PC-9 (cell line): ENCODE measurements around the gene NDRG2. TPM values are rescaled to one million over a fixed set of nuclear protein-coding genes. Genes with fewer than 3 reads are reported as not detected.

Experiments
- BruUV-seq: library from RNA; stranded (reverse); fragments of 400-500 nt; replicated peaks from 2 replicates; lab custom pipeline; 2021; lab: Mats Ljungman, UMichigan
- CTCF ChIA-PET: fragments of 300-600 bp; sonication (Branson Sonifier 250); formaldehyde crosslinking; loops from one replicate; lab custom pipeline; 2022; ENCODE audit warnings: antibody characterized with exemption; lab: Charles Lee
- POLR2A ChIA-PET: fragments of 300-600 bp; sonication (Branson Sonifier 250); formaldehyde crosslinking; loops from one replicate; lab custom pipeline; 2022; ENCODE audit warnings: antibody characterized with exemption; ENCODE audit not compliant: unreplicated experiment; lab: Charles Lee
- DNase-seq, 2 experiments: peaks; one replicate each; pipeline versions ENCODE4 v3.0.0 to v3.0.0-alpha.2; 2015 to 2022; ENCODE audit warnings: mixed read lengths in 1 of 2
- H2AFZ ChIP-seq: fragments of 200-600 bp; sonication (generic); 2 replicates; pipeline ENCODE4 v1.8.1; 2017; ENCODE audit warnings: antibody characterized with exemption
- H3F3A ChIP-seq: fragments of 200-600 bp; sonication (generic); 2 replicates; pipeline ENCODE4 v1.8.1; 2017; ENCODE audit warnings: antibody characterized with exemption, mild to moderate bottlenecking, low read depth; ENCODE audit not compliant: insufficient read depth
- H3K27ac ChIP-seq: fragments of 200-600 bp; sonication (generic); 2 replicates; pipeline ENCODE4 v1.6.1; 2016; ENCODE audit warnings: mixed run types
- H3K27me3 ChIP-seq: fragments of 200-600 bp; sonication (generic); 2 replicates; pipeline ENCODE4 v1.6.1; 2016; ENCODE audit warnings: low read depth, mixed run types; ENCODE audit not compliant: insufficient read depth
- H3K36me3 ChIP-seq: fragments of 200-600 bp; sonication (generic); 2 replicates; pipeline ENCODE4 v1.6.1; 2016; ENCODE audit warnings: low read depth, mixed run types
- H3K4me1 ChIP-seq: fragments of 200-600 bp; sonication (generic); replicated peaks from 2 replicates; pipeline ENCODE4 v1.6.1; 2016; ENCODE audit warnings: mixed run types; ENCODE audit not compliant: insufficient read depth
- H3K4me2 ChIP-seq: fragments of 200-600 bp; sonication (generic); 2 replicates; pipeline ENCODE4 v1.6.1; 2017; ENCODE audit warnings: mixed run types
- H3K4me3 ChIP-seq: fragments of 200-600 bp; sonication (generic); 2 replicates; pipeline ENCODE4 v1.6.1; 2016; ENCODE audit warnings: mixed run types
- H3K79me2 ChIP-seq: fragments of 200-600 bp; sonication (generic); 2 replicates; pipeline ENCODE4 v1.6.1; 2017; ENCODE audit warnings: low read depth, mixed run types
- H3K9me2 ChIP-seq: fragments of 200-600 bp; sonication (generic); 2 replicates; pipeline ENCODE4 v1.8.1; 2017; ENCODE audit warnings: mild to moderate bottlenecking; ENCODE audit not compliant: insufficient read depth
- H3K9me3 ChIP-seq: fragments of 200-600 bp; sonication (generic); 2 replicates; pipeline ENCODE4 v1.8.1; 2016; ENCODE audit warnings: low read depth; ENCODE audit not compliant: insufficient read depth
- H4K20me1 ChIP-seq: fragments of 200-600 bp; sonication (generic); 2 replicates; pipeline ENCODE4 v1.8.1; 2017; ENCODE audit not compliant: insufficient read depth
- CTCF ChIP-seq: fragments of 200-600 bp; sonication (generic); conservative IDR thresholded peaks from 2 replicates; pipeline ENCODE4 v1.6.1; 2017; ENCODE audit warnings: mixed run types, antibody characterized with exemption, mild to moderate bottlenecking, moderate library complexity
- EZH2 ChIP-seq: fragments of 200-600 bp; sonication (generic); IDR thresholded peaks from 2 replicates; pipeline ENCODE4 v1.8.0; 2017; ENCODE audit warnings: antibody characterized with exemption, low read depth
- intact Hi-C: fragments of 100-400 bp; cut with micrococcal nuclease; formaldehyde crosslinking; loops from one replicate; pipeline ENCODE4 v1.10.0; 2022; ENCODE audit not compliant: unreplicated experiment
- total RNA-seq: library from RNA; stranded (reverse); gene quantifications from 2 replicates; pipeline ENCODE4 v1.2.3, GENCODE V29; 2021

The NDRG2 gene
- total RNA-seq, 1 experiment from 2014 or later, result 12.2 TPM

DNA sequence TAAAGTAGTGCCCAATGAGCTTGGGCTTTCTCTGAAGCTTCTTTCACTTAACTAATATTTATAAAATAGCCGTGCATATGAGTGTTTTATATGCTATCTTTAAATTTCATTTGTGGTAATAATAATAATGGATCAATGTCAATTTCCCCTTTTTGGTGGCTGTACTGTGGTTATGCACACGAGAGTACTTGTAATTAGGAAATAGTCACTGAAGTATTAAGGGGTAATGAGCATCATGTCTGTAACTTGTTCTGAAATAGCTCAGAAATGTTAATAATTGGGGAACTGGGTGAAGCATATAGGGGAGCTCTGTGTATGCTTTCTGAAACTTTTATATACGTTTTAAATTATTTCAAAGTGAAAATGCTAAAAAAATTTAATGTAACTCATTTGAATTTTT is 25.7 kb upstream of the NDRG2 start:
- Histone ChIP-seq H3K4me3 (no peak overlapping the region), H3K9me3 (no peaks in the 10 kb centered on the region), H3K36me3 (no peaks in the 10 kb centered on the region), H3K4me2 (no peak overlapping the region), H3K27ac (no peak overlapping the region), H3K9me2 (no peaks in the 10 kb centered on the region), H3K27me3 (no peaks in the 10 kb centered on the region), H4K20me1 (no peaks in the 10 kb centered on the region), H3F3A (no peaks in the 10 kb centered on the region), H2AFZ (no peak overlapping the region), H3K79me2 (no peaks in the 10 kb centered on the region), H3K4me1 (no peaks in the 10 kb centered on the region)
- CTCF ChIA-PET, result no interaction called here
- no TSS peak for BruUV-seq
- no peak for TF ChIP-seq CTCF
- TF ChIP-seq EZH2, result no peak
- DNase-seq, result no peak
- POLR2A ChIA-PET, result no interaction called here
- intact Hi-C loops, result no loop called here

DNA sequence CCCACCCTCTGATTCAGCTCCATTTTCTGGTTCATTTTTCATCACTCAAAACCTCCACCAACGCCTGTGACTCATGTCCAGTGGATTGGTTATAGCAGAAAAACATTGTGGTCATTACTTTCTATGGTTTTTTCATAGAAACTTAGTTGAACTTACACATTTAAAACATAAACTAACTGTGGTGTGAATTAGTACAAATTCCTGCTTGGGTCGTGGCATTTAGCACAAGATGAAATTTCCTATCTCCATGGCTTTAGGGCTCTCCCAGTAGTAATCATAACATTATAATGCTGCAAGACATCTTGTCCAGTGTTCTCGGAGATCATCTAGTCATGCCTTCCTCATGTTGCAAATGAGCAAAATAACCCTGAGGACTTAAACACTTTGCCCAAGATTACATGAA is 24.4 kb upstream of the NDRG2 start:
- TF ChIP-seq CTCF, result no peak
- TF ChIP-seq EZH2, result no peak
- no peaks in the 10 kb centered on the region for H3K9me3 ChIP-seq
- H4K20me1 ChIP-seq, result no peaks in the 10 kb centered on the region
- H3K4me2 ChIP-seq, result no peak overlapping the region
- no peaks in the 10 kb centered on the region for H3K36me3 ChIP-seq
- no peak for DNase-seq
- intact Hi-C loops, result no loop called here
- no peaks in the 10 kb centered on the region for H3K9me2 ChIP-seq
- H3K27me3 ChIP-seq, result no peaks in the 10 kb centered on the region
- POLR2A ChIA-PET, result no interaction called here
- no peaks in the 10 kb centered on the region for H3K79me2 ChIP-seq
- CTCF ChIA-PET, result no interaction called here
- no peak overlapping the region for H3K27ac ChIP-seq
- H3F3A ChIP-seq, result no peaks in the 10 kb centered on the region; the same call in 1 of the 2 replicates
- peaks cover 4% of the 10 kb centered on the region for H3K4me1 ChIP-seq
- BruUV-seq, result no TSS peak
- no peak overlapping the region for H2AFZ ChIP-seq
- no peak overlapping the region for H3K4me3 ChIP-seq

DNA sequence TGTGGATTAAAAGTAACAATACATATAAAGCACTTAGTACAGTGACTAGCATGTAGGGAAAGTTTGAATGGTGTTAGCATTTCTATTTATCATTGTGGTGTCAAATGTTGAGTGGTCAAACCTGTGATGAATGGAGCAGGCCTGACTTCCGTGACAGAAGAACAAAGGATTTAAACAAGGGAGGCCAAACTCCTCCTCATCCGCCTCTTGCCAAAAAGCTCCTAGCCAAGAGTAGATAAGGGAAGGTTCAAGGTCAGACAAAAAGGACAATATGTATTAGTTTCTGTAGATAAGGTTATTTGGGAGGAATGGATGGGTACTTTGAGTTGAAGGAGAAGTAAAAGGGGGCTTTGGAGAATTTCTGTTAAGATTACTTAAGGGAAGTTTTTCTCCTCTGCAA is 23.8 kb upstream of the NDRG2 start:
- H3K4me3 ChIP-seq, result no peak overlapping the region
- no peak for TF ChIP-seq CTCF
- no peak for TF ChIP-seq EZH2
- H3K4me1 ChIP-seq, result peaks cover 11% of the 10 kb centered on the region
- no peaks in the 10 kb centered on the region for H3K9me3 ChIP-seq
- H3F3A ChIP-seq, result peaks cover 6% of the 10 kb centered on the region; the same call in 1 of the 2 replicates
- H3K36me3 ChIP-seq, result no peaks in the 10 kb centered on the region
- no peaks in the 10 kb centered on the region for H3K79me2 ChIP-seq
- no peak for DNase-seq
- H4K20me1 ChIP-seq, result no peaks in the 10 kb centered on the region
- ChIA-PET POLR2A (no interaction called here), CTCF (interaction anchor here (0.6 kb wide), 2 partner anchors 50 to 931 kb away, joined by 3 to 4 read pairs; no protein-coding TSS in a partner anchor)
- H3K4me2 ChIP-seq, result no peak overlapping the region
- intact Hi-C loops, result no loop called here
- no peak overlapping the region for H3K27ac ChIP-seq
- no TSS peak for BruUV-seq
- no peaks in the 10 kb centered on the region for H3K27me3 ChIP-seq
- no peaks in the 10 kb centered on the region for H3K9me2 ChIP-seq
- no peak overlapping the region for H2AFZ ChIP-seq
